ENCODE results near the gene RAE1.

- TF ChIP-seq CTCF (IDR thresholded peaks at IDR 0.05) (no peak), POLR2A (IDR thresholded peaks at IDR 0.05) (no peak)
Observed at GRCh38 chr20:57389695-57390603, 38.9 kb downstream of the RAE1 start.

Data from lower leg skin (tissue), 3 donors.